ENCODE measurements around the gene TGM3.

DNA sequence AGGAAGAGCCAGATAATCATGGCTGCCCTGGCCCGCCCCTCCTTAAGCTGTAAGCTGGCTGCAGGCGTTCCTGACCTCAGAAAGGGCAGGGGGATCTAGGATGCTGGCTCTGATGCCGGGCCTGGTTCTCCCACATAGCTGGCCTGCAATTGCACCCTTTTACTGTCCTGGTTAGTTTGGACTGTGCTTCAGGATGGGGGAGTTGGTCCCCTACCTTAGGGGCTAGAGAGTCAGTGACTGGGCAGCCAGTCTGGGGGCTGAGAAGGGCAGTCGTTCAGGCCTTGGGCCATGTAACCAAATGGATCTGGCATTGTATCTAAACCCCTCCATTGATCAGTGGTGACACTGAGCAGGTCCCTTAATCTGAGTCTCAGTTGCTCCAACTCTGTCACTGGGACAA, 40.7 kb downstream of the TGM3 start:
- TF ChIP-seq, protein P1, sequence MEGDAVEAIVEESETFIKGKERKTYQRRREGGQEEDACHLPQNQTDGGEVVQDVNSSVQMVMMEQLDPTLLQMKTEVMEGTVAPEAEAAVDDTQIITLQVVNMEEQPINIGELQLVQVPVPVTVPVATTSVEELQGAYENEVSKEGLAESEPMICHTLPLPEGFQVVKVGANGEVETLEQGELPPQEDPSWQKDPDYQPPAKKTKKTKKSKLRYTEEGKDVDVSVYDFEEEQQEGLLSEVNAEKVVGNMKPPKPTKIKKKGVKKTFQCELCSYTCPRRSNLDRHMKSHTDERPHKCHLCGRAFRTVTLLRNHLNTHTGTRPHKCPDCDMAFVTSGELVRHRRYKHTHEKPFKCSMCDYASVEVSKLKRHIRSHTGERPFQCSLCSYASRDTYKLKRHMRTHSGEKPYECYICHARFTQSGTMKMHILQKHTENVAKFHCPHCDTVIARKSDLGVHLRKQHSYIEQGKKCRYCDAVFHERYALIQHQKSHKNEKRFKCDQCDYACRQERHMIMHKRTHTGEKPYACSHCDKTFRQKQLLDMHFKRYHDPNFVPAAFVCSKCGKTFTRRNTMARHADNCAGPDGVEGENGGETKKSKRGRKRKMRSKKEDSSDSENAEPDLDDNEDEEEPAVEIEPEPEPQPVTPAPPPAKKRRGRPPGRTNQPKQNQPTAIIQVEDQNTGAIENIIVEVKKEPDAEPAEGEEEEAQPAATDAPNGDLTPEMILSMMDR (IDR thresholded peaks at IDR 0.05), result no peak
- no peak for TF ChIP-seq POLR2A (IDR thresholded peaks at IDR 0.05)
